ENCODE results near the gene TPM4. TPM values are rescaled to one million over a fixed set of nuclear protein-coding genes. Genes with fewer than 3 reads are reported as not detected.
A peak's percentile ranks its signal among the peaks of the same experiment; 100 is the strongest.

Gene TPM4
- total and polyA plus RNA-seq, 11 donors: 49.2 to 260 (median 92.1) TPM

- Histone ChIP-seq H3K27ac (no peak overlapping the region), H3K9me3 (no peaks in the 10 kb centered on the region), H3K4me1 (peaks cover 0 to 15% (median 6%) of the 10 kb centered on the region in 12 donors), H3K27me3 (peaks cover 0 to 4% (median 0%) of the 10 kb centered on the region in 9 donors), H3K4me3 (no peak overlapping the region), H3K36me3 (no peaks in the 10 kb centered on the region)
- no peak for ATAC-seq
- TF ChIP-seq CTCF (IDR thresholded peaks at IDR 0.05) (no peak), POLR2A (IDR thresholded peaks at IDR 0.05) (no peak)
- intact Hi-C loops (cut with DNase I): loop anchor here in 1 of 10 donors (10.0 kb wide), 1 partner anchor 424 kb away; the partner anchor contains the start of gene CYP4F8
- WGBS, 4 donors: 83 to 89% (median 87%) methylated on average over 8 to 18 of the region's 18 CpGs
- no peak for DNase-seq
Measured at GRCh38 chr19:16039081-16039480, 37.2 kb upstream of the TPM4 start.

GRCh38 chr19:16039545-16039944 is 36.8 kb upstream of the TPM4 start:
- WGBS, 4 donors: 82 to 89% (median 83%) methylated on average over 5 of the region's 5 CpGs
- Histone ChIP-seq H3K4me1 (peaks cover 0 to 15% (median 6%) of the 10 kb centered on the region in 12 donors), H3K27ac (no peak overlapping the region), H3K4me3 (no peak overlapping the region), H3K27me3 (peaks cover 0 to 4% (median 0%) of the 10 kb centered on the region in 9 donors), H3K36me3 (no peaks in the 10 kb centered on the region), H3K9me3 (peaks cover 0 to under 1% (median 0%) of the 10 kb centered on the region in 12 donors)
- intact Hi-C loops (cut with DNase I): loop anchor here in 1 of 10 donors (10.0 kb wide), 1 partner anchor 425 kb away; the partner anchor contains the start of gene CYP4F8
- DNase-seq (no peak), ATAC-seq (no peak)
- TF ChIP-seq POLR2A (IDR thresholded peaks at IDR 0.05) (no peak), CTCF (IDR thresholded peaks at IDR 0.05) (no peak)

GRCh38 chr19:16040642-16041041 is 35.7 kb upstream of the TPM4 start:
- H3K36me3 ChIP-seq: no peaks in the 10 kb centered on the region
- H3K4me1 ChIP-seq: peaks cover 0 to 15% (median 6%) of the 10 kb centered on the region in 12 donors
- H3K27ac ChIP-seq: peak overlapping the region in 1 of 12 donors; percentile 18
- H3K4me3 ChIP-seq: no peak overlapping the region
- intact Hi-C loops (cut with DNase I): loop anchor here (1.0 to 5.0 kb wide), 7 partner anchors 57 to 142 kb away; partner anchors contain the start of gene RAB8A (in 6 of the 10)
- peaks cover 0 to 4% (median 0%) of the 10 kb centered on the region in 9 donors for H3K27me3 ChIP-seq
- TF ChIP-seq CTCF (IDR thresholded peaks at IDR 0.05): no peak
- DNase-seq: no peak
- peaks cover 0 to 7% (median 0%) of the 10 kb centered on the region in 12 donors for H3K9me3 ChIP-seq
- WGBS, 4 donors: 51 to 56% (median 55%) methylated on average over 6 of the region's 6 CpGs
- peak in 1 of 4 donors; percentile 31 for ATAC-seq

GRCh38 chr19:16041299-16041990 is 34.9 kb upstream of the TPM4 start:
- ATAC-seq: peak; percentile 70 to 96 (median 90)
- WGBS, 4 donors: 11 to 15% (median 12%) methylated on average over 26 of the region's 26 CpGs
- H3K9me3 ChIP-seq: peaks cover 0 to 7% (median 0%) of the 10 kb centered on the region in 12 donors
- intact Hi-C loops (cut with DNase I): loop anchor here (1.0 to 5.0 kb wide), 7 partner anchors 56 to 141 kb away; partner anchors contain the start of gene RAB8A (in 6 of the 10)
- peak overlapping the region in 7 of 12 donors; percentile 0 to 34 (median 25) for H3K4me3 ChIP-seq
- peak; percentile 93 to 99 (median 97) for TF ChIP-seq CTCF (IDR thresholded peaks at IDR 0.05)
- TF ChIP-seq POLR2A (IDR thresholded peaks at IDR 0.05): no peak
- peak; percentile 77 to 91 (median 80) for DNase-seq
- H3K36me3 ChIP-seq: no peaks in the 10 kb centered on the region
- H3K4me1 ChIP-seq: peaks cover 0 to 15% (median 6%) of the 10 kb centered on the region in 12 donors
- peaks cover 0 to 4% (median 0%) of the 10 kb centered on the region in 9 donors for H3K27me3 ChIP-seq
- H3K27ac ChIP-seq: no peak overlapping the region

All from heart left ventricle (tissue), 16 donors.